HG03039 (cell line): ENCODE measurements around the gene MAP3K6.

Source experiments
- ATAC-seq: cut with Tn5 transposase; IDR thresholded peaks from one replicate; pipeline ENCODE4 v1.9.1; 2021; ENCODE audit warnings: mild to moderate bottlenecking, moderate library complexity; ENCODE audit not compliant: unreplicated experiment

MAP3K6 gene

DNA sequence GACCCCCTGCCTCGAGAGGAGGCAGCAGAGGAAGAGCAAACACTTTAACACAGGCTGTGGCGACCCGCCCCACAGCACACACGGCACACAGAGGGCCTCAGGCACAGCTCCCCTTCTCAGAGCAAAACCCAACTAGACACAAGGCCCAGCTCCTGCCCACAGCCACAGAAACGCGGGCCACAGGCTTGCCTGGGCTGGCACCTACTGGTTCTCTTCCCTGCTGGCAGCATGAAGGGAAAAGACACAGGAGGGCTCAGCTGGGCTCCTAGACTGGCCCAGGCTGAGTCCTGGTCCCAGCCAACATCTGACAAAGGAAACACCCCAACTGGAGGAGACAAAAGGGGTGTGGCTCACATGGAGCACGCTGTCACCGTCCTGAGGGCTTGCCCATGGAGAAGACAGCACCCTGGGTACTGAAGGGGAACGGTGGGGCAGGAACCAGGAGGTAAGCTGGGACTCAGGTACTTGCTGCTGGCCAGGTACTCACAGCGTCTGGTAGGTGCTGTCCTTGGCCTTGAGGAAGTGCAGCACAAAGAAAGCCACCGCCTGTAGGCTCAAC is 12.9 kb upstream of the MAP3K6 start:
- no peak for ATAC-seq

DNA sequence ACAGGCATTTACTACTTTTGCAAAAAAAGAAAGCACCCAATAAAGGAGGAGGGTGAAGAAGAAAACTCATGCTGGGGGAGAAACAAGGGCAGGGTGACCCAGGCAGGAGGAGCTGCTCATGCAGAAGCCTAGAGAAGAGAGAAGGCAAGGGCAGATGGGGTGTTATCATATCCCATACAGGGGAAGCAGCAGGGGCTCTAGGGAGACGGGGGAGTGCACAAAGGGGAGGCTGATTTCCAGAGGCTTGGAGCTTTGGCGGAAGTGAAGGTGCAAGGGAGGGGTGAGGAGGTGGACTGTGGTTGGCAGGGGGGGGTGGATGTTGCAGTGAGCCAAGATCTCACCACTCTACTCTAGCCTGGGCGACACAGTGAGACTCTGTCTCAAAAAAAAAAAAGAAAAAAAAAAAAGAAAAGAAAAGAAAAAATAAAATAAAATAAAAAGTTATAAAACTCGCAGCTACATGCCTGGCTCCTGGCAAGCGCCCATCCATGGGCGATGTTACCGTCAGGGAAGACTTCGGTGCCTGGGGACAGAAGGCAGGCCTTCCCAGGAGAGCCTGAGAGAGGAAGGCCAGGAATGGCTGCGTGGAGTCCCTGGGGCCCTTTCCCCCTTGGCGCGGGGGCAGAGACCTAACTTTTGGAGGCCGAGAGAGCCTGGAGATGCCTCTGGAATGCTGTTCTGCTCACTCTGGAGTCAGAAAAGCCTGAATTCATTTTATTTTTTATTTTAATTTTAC is 11.2 kb upstream of the MAP3K6 start:
- ATAC-seq, result no peak

DNA sequence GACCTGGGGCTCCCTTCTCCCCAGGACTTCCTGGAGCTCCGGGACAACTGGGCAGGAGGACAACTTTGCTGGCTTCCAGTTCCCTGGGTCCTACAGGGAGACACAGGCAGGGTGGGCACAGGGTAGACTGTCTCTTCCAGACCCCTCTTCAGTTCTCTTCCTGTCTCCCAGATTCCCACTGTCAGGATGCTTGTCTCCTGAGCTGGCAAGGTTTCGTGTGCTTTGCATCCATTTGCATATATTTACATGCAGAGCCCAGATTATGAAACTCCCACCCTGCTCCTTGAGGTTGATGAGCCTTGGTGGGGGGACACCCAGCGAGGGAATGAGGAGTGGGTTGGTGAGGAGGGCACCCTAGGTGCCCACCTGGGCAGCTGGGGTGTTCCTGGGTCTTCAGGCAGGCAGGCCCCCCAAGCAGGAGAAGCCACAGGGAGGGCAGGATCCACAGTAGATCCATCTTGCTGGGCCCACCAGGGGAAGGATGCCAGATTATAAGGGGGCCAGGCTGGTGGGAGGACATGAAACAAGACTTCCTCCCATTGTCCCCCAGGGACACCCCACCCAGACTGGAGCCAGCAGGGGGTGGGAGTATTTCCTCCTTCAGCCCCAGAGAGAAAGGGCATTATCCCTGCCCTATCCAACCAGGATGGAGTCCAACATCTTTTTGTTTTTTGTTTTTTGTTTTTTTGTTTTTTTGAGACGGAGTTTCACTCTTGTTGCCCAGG is 7.8 kb upstream of the MAP3K6 start, which contains the start of gene FCN3:
TSS of gene FCN3 (minus strand) at position 463 of the 725 bp plus-strand sequence. CDS start at position 457, 6 bp downstream.
- no peak for ATAC-seq

DNA sequence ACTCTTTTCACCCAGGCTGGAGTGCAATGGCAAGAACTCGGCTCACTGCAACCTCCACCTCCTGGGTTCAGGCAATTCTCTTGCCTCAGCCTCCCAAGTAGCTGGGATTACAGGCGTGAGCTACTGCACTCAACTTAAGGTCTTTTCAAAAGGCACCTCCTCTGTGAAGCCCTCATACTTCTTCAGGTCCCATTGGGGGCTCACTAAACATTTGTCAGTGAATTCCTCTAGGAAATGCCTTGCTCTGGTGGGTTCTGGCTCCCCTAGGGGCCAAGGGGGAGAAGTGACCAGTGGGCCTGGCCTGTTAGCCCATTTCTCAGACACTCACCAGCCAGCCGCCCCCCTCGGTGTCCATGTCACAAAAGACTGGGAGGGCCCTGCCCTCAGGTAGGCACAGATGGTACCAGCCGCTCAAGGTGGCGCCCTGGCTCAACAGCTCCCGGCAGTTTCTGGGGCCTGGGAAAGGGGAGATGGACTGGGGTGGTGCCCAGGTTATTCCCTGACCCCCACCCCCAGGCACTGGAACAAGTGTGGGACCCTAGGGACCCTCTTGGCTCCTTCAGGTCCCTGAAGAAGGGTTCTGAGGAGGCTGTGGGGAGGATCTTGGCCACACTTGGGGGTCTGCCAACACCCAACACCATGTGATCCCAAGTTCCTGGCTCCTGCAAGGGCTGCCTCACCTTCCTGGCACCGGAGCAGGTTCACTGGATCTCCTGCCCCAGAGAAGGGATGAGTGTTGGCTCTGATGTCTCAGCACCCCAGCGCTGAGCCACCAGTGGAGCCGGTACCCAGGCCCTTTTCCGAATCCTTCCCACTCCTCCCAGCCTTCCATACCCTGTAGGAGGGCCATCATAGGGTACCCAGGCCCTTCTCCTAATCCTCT is 6.3 kb upstream of the MAP3K6 start:
- no peak for ATAC-seq

DNA sequence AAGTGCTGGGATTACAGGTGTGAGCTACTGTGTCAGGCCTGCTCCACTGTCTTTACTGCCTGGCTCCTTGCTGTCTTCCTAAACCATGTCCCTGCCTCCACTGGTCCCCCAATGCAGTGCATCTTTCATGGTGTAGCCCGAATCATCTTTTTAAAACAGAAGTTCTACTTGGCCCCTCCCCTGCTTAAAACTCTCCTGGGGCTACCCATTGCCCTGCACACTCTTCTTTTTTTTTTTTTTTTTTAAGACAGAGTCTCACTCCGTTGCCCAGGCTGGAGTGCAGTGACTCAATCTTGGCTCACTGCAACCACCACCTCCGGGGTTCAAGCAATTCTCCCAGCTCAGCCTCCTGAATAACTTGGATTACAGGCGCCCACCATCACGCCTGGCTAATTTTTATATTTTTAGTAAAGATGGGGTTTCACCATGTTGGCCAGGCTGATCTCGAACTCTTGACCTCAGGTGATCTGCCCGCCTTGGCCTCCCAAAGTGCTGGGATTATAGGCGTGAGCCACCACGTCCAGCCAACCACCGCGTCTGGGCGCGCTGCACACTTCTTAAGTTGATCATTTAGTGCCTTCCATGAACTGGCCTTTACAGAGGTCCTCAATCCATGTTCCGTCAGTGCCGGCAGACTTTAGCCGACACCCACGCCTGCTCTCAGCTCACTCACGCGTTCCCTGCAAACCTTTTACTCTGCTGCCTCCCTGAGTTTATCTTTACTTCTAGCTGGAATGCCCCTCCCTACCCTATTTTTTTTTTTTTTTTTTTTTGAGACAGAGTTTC is 5.5 kb upstream of the MAP3K6 start:
- ATAC-seq, result no peak

DNA sequence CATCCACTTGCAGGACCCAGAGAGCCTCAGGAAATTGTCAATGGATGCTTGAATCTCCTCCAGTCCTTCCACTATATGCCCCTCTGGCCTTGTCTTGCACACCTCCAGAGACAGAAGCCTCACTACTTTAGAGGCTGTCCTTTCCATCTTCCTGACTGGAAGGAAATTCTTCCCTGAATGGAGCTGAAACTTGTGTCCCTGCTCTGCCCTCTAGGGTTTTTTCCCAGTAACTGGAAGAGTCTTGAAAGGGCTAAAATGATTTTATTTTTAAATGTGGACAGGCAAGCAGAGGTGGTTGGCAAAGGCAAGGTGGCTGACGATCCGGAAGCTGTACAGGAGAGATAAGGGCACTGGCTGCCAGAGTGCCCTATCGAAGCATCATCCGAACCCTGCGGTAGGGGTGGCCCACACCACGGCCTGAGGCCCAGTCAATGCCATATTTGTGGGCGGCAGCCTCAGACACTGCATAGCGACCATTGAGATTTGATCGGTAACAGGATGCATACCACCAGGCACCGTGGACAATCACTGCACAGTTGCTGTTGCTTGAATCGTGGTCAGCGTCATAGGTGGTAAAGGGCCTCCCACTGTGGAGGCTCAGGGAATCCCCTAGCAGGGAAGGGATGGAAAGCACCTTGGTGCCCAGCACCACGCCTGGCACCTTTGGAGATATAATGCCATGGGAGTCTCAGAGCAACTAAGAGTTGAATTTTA is 2.3 kb upstream of the MAP3K6 start:
- no peak for ATAC-seq

DNA sequence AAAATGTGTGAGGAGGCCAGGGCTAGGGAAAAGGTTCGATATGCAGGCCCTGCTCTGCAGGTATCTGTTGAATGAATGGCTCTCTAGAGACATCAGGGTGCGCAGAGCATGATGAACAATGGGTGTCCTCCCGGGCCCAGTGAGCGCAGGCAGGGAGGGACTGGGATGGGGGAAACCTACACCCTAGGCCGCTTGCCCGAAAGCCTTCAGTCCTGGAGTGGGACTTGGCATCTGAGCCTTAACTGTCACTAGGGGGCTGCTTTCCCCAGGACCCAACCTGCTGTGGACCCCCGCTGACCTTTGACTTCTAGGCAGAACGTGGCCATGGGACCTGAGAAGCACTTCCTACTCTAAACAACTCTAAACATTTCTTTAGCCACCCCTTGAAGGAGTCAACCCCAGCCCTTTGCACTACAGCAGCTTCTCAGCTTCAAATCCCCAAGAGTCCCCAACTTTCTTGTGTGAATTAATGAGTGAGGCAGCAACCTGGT is 444 bp upstream of the MAP3K6 start:
- ATAC-seq, result no peak

DNA sequence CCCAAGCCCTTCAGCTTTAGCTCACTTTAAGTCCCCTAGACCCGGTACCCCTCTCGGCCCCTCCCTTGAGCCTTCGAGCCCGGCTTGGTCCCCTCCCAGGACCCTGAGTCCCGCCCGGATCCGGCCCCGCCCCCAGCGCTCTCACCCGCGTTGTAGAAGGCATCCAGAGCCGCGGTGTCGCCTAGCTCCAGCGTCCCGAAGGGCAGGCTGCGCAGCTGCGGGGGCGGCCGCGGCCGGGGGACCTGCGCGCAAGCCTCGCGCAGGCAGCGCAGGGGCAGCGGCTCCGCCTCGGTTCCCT is 699 bp downstream of the MAP3K6 start:
- ATAC-seq, result no peak

DNA sequence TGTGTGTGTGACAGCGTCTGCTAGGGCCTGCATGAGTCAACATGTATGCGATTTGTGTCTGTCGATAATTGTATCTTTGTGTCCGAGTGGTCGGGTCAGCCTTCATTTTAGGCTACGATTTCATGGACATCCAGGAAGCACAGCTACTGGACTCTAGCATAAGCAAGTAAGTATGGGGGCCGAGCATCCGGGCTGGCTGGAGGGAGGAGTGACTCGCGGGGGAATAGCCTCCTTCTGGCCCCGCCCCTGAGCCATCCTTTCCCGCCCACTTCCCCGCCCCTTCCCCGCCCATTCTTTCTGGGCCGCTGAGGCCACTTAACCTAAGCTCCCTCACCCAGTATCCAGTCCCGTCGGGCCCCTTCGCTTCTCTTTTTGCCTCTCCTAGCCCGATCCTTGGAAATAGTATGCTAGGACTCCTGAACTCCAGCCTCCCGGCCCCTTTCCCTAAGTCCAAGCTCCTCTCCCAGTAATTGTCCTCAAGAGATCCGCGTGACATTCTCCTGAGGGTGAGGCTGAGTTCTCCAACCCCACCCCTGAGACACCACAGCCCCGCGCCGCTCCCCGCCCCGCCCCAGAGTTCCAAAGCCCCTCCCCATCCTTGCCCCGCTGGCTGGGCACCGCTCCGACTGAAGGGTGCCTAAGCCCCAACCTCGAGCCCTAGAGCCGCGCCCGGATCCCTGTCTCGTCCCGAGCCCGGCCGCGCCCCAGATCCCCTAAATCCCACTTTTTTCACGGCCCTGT is 1.2 kb downstream of the MAP3K6 start:
- ATAC-seq, result no peak

DNA sequence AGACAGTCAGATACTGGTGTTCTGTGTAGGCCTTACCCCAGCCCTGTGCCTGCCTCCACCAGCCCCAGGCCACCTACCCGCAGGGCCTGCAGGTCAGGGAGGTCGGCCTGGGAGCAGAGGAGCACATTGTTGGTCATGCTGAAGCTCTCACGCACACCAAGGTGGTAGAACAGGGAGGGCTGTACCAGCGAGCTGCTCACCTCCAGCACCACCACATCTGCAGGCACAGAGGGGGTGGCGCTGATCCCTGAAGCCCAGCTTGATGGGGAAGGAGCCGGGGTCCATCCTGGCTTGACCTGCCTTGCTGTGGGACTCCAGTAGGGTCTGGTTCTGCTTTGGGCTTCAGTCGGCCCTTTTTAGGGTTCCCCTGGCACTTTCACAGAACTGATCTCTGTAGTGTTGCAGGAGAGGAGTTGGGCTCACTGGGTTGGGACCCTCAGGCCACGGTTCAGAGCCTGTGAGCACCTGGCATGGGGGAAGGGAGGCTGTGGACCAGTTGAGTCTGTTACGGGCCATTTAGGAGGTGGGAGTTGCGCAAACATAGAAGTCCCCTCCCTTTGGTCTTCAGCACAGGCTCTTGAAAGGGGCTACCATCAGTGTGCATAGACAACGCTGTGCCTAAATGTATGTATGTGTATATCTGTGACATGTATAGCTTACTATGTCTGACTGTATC is 1.9 kb downstream of the MAP3K6 start:
- no peak for ATAC-seq

DNA sequence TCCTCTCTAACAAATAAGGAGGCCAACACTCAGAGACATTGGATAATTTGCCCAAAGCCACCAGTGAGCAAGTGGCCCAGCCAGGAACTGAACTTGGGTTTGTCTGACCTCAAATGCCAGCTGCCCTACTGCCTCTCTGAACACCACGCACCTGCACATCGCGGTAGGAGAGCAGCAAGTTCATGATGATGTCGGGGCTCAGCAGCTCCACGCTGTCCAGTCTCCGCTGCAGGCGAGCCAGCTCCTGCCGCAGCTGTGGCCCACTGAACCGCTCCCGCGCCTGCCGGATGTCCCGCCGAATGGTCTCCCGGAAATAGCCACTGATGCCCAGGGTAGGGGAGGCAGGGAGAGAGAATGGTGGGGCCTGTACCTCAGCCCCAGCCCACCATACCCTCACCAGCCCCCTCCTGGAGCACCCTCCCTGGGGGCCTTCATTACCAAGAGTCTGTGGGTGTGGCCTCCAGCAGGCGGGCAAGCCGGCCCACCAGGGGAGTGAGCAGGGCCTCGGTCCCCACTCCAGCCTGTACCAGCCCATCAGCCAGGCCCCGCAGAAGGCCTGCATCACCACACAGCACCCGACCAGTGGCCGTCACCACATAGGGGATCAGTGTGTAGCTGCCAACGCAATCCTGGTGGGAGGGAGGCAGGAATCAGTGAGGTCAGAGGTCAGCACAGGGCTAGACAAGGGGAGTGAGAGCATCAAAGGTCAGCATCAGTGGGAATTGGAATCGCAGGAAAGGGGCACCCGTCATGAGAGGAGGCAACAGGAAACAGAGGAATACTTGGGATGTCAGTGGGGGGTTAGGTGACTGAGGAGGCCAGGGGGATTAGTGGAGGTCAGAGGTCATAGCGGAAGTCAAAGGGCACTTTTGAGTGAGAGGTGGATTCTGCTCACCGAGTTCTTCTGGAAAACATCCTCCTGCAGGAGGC is 2.7 kb downstream of the MAP3K6 start:
- no peak for ATAC-seq

DNA sequence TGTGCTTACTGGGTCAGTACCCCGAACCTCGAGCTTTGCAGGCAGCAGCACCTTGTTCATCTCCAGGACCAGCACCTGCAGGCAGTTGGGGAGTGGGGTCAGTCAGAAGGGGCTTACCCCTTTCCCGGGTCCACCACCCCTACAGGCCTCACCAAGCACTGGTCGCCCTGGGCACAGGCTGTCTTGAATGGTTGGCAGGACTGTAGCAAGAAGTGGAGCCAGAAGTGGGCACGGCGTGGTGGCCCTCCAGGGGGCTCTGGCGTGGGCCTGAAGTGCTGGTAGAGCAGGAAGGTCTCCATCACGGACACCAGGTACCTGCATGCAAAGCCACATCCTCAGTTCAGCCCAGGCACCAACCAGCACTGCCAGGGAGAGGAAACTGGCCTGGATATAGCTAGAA is 5.2 kb downstream of the MAP3K6 start:
- ATAC-seq, result no peak

DNA sequence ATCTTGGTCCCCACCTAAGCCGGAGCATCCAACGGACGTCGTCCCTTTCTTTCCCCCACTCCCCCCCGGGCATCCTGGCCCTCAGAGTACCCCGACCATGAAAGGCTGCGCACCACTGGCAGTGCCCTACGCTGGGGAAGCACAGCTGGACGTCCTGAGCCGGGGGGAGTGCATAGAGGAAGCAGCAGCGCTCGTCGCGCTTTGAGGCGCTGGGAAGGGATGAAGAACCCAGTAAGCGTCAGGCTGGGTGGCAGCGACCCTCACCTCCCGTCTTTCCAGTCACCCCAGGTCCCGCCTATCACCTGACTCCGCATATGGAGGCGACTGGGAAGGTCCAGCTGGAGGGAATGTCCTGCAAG is 5.7 kb downstream of the MAP3K6 start:
- ATAC-seq, result no peak

DNA sequence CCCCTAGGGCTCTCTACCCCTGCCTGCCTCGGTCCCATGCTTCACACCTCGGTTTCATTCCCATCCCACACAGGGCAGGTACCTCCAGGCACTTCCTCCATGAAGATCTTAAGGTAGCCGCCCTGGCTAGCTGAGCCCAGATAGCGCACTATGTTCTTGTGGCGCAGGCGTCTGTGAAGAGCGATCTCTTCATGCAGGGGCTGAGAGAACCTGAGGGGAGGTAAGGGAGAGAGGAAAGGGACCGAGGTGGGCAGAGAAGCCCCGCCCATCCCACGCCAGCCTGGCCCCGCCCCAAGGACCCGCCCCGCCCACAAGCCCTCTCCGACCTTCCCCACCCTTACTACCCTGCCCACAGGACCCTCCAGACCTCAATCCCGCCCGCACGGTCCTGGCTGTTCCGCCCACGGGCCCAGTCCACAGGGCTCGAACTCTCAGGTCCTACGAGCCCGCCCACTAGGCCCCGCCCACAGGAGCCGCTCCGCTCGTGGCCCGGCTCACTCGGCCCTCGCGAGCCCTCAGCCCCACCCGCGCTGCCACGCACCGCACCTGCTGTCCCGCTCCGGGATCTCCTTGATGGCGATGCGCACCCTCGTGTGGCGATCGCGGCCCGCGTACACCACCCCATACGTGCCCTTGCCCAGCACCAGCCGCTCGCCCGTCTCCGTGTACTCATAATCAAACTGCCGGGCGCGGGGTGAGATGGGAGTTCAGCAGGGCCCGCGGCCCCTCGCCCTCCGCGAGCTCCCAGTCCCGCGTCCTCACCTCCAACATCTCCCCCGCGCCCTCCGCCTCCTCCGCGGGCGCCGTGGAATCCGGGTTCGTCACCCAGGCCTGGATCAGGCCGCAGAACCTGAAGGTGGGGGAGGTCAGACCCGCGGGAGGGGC is 6.4 kb downstream of the MAP3K6 start:
- no peak for ATAC-seq

DNA sequence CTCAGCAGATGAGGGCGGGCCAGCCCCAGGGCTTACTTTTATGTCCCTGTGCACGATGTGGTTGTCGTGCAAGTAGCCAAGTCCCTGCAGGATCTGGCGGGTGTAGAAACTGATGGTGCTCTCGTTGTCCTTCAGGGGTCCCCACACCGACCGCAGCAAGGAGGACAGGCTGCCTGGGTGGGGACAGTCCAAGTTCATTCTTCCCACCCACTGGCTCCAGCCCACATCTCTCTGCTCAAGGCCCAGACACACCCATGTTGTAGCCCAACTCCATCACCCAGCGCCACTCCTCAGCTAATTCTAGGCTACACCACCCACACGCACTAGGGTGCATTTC is 7.0 kb downstream of the MAP3K6 start:
- ATAC-seq, result no peak

DNA sequence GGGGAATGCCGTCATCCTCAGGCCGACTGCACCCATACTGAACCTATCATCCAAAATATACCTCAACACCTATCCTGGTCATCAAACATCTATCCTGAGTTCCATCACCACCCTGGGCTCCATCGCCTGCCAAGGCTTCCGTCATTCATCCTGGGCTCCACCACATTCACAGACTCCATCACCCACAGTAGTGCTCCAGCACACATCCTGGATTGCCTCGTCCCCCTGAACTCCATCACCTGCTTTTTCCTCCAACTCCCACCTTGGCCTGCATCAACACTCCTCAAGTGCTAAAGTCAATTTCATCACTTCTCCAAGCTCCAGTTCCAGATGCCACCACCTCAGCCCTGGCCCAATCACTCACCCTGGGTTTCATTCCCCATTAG is 7.8 kb downstream of the MAP3K6 start:
- no peak for ATAC-seq
